ENCODE measurements around the gene DGKQ. TPM values are rescaled to one million over a fixed set of nuclear protein-coding genes. Genes with fewer than 3 reads are reported as not detected.

The DGKQ gene, protein sequence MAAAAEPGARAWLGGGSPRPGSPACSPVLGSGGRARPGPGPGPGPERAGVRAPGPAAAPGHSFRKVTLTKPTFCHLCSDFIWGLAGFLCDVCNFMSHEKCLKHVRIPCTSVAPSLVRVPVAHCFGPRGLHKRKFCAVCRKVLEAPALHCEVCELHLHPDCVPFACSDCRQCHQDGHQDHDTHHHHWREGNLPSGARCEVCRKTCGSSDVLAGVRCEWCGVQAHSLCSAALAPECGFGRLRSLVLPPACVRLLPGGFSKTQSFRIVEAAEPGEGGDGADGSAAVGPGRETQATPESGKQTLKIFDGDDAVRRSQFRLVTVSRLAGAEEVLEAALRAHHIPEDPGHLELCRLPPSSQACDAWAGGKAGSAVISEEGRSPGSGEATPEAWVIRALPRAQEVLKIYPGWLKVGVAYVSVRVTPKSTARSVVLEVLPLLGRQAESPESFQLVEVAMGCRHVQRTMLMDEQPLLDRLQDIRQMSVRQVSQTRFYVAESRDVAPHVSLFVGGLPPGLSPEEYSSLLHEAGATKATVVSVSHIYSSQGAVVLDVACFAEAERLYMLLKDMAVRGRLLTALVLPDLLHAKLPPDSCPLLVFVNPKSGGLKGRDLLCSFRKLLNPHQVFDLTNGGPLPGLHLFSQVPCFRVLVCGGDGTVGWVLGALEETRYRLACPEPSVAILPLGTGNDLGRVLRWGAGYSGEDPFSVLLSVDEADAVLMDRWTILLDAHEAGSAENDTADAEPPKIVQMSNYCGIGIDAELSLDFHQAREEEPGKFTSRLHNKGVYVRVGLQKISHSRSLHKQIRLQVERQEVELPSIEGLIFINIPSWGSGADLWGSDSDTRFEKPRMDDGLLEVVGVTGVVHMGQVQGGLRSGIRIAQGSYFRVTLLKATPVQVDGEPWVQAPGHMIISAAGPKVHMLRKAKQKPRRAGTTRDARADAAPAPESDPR
- 10 to 100 TPM in 1 of 2 donors, 1 to 10 TPM in 1; 8.8 to 12.0 TPM for total RNA-seq

DNA sequence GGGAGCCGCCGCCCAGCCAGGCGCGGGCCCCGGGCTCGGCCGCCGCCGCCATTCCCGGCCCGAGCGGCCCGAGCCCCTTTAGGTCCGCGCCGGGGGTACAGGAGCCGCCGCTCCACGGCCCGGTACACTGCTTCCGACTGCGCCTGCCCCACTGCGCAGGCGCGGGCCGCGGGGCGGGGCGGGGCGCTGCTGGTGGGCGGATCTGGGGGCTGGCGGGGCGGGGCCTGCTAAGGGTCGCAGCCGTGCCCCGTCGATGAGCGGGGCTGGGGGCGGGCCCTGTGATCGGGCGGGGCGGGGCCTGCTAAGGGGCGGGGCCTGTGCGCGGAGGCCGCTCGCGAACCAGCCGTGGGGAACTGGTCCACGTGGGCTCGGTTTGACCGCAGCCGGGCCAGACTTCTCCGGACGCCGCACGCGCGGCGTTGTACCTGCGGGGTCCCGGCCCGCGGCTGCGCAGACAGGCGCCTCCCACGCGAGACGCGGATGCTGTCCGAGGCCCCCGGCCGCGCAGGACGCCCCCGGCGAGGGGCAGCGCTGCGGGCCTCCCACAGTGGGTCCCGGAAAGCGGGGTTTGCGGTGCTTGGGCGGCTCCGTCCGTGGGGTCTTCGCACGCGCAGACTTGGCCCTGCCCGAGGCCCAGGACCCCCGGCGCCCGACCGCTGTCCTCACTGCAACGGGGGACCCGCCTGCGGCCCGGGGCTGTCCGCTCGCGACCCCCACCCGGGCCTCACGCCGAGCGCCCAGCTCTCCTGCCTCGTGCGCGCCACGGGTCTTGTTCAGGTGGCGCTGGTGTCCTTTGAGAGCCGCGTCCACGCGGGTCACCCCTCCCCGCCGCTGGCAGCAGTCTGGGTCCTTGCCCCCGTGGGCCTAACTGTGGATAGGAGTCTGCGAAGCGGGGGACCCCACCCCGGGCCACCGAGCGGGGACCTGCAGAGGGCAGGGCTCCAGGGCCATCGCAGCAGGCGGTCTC is at the start of gene DGKQ:
Gene DGKQ (minus strand): TSS at position 139 of the 967 bp plus-strand sequence. CDS start 87 bp downstream, at position 52.
- Mint-ChIP-seq H3K4me1 (ENCODE audit: low read depth) (peaks cover 4% of the 10 kb centered on the region), H3K27ac (no peak within 1 kb of the TSS)
- ATAC-seq (replicated peaks in 1 of 2): peak; percentile 91 to 94

DNA sequence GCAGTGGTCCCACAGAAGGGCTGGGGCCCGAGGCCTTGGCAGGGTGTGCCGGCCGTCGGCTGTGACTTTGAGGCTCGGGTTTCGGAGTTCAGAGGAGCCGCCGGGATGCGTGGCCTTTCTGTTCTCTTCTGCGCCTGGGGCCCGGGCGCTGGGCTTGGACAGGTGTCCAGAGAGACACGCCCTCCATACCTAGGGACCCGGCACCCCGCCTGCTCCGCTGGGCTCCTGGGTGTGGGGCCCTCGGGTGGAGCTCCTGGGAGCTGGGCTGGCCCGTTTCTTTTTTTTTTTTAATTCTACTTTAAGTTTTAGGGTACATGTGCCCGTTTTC is 49.3 kb upstream of the DGKQ start:
- Mint-ChIP-seq H3K9me3 (no peaks in the 10 kb centered on the region), H3K36me3 (ENCODE audit: insufficient read depth in 2 of 2) (peaks cover 2 to 3% of the 10 kb centered on the region in 2 donors), H3K27me3 (ENCODE audit: low read depth) (no peaks in the 10 kb centered on the region), H3K4me1 (ENCODE audit: low read depth) (no peaks in the 10 kb centered on the region), H3K27ac (no peak overlapping the region), H3K4me3 (no peak overlapping the region)
- ATAC-seq (replicated peaks in 1 of 2) (no peak), DNase-seq (no peak)

More for the DNA sequence above, at the start of gene DGKQ:
- peak; percentile 83 to 89 for DNase-seq
- H3K36me3 Mint-ChIP-seq (ENCODE audit: insufficient read depth in 2 of 2): no peaks in the 10 kb centered on the region
- no peaks in the 10 kb centered on the region for H3K9me3 Mint-ChIP-seq
- peak within 1 kb of the TSS; percentile 66 to 67 for H3K4me3 Mint-ChIP-seq
- H3K27me3 Mint-ChIP-seq (ENCODE audit: low read depth): no peaks in the 10 kb centered on the region

DNA sequence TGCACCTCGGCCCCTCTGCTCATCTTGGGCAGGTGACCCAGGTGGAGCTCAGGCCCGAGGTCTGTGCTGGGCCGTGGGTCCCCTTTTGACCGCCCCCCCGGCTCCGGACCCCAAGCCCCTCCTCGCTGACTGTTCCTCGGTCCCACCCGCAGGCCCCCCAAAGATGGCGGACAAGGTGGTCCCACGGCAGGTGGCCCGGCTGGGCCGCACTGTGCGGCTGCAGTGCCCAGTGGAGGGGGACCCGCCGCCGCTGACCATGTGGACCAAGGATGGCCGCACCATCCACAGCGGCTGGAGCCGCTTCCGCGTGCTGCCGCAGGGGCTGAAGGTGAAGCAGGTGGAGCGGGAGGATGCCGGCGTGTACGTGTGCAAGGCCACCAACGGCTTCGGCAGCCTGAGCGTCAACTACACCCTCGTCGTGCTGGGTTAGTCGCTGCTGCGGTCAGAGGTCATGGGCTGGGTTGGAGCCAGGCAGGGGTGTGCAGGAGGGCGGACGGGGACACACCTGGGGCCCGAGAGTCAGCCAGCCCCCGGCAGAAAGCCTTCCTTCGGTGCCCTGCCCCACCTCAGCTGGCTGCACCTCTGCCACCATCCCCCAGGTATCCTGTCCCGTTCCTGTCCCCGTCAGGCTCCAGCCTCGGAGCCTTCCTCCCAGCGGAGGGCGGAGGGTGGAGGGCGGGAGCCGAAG is 48.8 kb upstream of the DGKQ start:
- H3K9me3 Mint-ChIP-seq: no peaks in the 10 kb centered on the region
- ATAC-seq (replicated peaks in 1 of 2) (no peak), DNase-seq (no peak)
- H3K27me3 Mint-ChIP-seq (ENCODE audit: low read depth): no peaks in the 10 kb centered on the region
- H3K36me3 Mint-ChIP-seq (ENCODE audit: insufficient read depth in 2 of 2): peaks cover 2 to 3% of the 10 kb centered on the region in 2 donors
- no peak overlapping the region for H3K4me3 Mint-ChIP-seq
- no peak overlapping the region for H3K27ac Mint-ChIP-seq
- H3K4me1 Mint-ChIP-seq (ENCODE audit: low read depth): no peaks in the 10 kb centered on the region

DNA sequence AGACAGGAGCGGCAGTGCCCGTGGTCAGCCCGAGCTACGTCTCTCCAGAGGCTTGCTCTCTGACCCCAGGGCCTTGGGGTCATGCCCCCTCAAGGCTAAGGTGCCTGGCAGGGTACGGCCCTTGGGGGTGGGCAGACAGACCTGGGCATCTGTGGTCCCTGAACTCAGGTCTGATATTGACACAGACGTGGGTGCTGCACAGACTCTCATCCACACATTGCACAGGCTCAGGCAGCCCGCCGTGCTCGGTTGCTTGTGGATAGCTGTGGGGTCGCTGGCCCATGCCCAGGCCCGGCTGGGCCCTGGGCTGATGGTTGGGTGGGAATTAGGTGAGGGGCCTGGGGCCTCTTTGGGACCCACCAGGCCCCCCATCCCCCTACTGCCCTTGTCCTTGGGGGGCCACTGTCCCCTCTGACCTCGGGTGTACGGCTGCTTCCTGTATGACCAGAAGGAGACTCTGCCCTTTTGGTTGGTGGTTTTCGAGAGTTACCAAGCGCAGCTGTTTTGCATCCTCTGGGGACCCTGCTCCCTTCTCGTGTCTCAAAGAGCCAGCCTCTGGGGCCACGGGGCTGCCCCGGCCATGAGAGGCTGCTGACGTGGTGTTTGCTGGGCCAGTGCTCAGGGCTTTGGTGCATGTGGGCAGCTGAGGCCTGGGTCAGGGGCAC is 48.1 kb upstream of the DGKQ start:
- Mint-ChIP-seq H3K9me3 (no peaks in the 10 kb centered on the region), H3K4me3 (no peak overlapping the region), H3K27ac (no peak overlapping the region), H3K27me3 (ENCODE audit: low read depth) (no peaks in the 10 kb centered on the region), H3K4me1 (ENCODE audit: low read depth) (no peaks in the 10 kb centered on the region), H3K36me3 (ENCODE audit: insufficient read depth in 2 of 2) (peaks cover 2 to 3% of the 10 kb centered on the region in 2 donors)
- ATAC-seq (replicated peaks in 1 of 2) (no peak), DNase-seq (no peak)

DNA sequence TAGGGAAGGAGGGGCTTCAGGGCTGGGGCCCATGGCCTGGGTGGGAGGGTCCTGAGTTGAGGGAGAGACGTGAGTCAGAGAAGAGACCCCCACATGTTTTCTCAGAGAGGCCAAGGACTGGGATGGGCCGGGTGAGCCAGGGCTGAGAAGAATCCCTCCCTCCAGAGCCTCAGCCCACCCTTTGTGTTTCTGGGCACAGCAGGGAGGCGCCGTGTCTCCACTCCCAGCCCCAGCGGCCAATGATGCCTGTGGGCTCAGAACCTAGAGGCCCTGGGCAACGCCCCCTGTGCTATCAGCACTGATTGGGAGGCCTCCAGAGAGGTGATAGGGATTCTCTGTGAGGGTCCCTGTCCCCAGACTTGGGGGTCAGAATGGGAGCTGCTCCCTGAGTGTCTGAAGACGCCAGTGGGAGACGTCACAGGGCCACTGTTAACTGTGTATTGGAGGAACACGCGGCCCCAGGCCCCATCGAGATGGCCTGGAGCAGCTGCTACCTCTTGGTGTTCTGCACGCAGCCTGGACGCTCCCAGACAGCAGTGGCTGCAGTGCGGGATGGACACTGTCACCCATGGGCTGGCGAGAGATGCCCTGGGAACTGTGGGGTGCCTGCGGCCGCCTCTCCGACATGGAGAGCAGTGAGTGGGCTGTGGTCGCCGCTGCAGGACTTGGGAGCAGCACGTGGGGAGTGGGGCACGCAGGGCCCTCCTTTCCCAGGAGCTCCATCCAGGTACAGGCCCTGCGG is 46.5 kb upstream of the DGKQ start:
- no peaks in the 10 kb centered on the region for H3K27me3 Mint-ChIP-seq (ENCODE audit: low read depth)
- no peak overlapping the region for H3K27ac Mint-ChIP-seq
- H3K9me3 Mint-ChIP-seq: no peaks in the 10 kb centered on the region
- no peak overlapping the region for H3K4me3 Mint-ChIP-seq
- no peak for DNase-seq
- peaks cover 0 to 2% of the 10 kb centered on the region in 2 donors for H3K36me3 Mint-ChIP-seq (ENCODE audit: insufficient read depth in 2 of 2)
- ATAC-seq (replicated peaks in 1 of 2): no peak
- no peaks in the 10 kb centered on the region for H3K4me1 Mint-ChIP-seq (ENCODE audit: low read depth)

DNA sequence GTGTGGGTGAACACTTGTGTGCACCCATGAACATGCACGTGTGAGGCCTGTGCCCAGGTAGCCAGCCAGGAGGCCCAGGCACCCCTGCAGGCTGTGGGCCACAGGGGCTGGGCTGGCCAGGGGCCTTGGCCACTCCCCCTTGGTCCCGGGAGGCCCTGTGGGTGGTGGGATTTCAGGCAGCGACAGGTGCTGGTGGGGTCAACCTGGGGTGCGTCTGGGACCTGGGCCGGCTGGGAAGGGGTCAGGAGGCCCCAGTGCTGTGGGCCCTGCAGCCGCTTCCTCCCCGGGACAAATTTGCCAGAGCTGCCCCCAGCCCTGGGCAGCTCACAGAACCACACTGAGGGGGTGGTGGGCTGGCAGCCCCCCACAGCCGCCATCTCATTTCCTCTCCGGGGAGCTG is 46.0 kb upstream of the DGKQ start:
- no peaks in the 10 kb centered on the region for H3K27me3 Mint-ChIP-seq (ENCODE audit: low read depth)
- ATAC-seq (replicated peaks in 1 of 2) (no peak), DNase-seq (no peak)
- H3K4me1 Mint-ChIP-seq (ENCODE audit: low read depth): no peaks in the 10 kb centered on the region
- H3K9me3 Mint-ChIP-seq: no peaks in the 10 kb centered on the region
- no peak overlapping the region for H3K4me3 Mint-ChIP-seq
- no peak overlapping the region for H3K27ac Mint-ChIP-seq
- peaks cover 0 to 2% of the 10 kb centered on the region in 2 donors for H3K36me3 Mint-ChIP-seq (ENCODE audit: insufficient read depth in 2 of 2)

DNA sequence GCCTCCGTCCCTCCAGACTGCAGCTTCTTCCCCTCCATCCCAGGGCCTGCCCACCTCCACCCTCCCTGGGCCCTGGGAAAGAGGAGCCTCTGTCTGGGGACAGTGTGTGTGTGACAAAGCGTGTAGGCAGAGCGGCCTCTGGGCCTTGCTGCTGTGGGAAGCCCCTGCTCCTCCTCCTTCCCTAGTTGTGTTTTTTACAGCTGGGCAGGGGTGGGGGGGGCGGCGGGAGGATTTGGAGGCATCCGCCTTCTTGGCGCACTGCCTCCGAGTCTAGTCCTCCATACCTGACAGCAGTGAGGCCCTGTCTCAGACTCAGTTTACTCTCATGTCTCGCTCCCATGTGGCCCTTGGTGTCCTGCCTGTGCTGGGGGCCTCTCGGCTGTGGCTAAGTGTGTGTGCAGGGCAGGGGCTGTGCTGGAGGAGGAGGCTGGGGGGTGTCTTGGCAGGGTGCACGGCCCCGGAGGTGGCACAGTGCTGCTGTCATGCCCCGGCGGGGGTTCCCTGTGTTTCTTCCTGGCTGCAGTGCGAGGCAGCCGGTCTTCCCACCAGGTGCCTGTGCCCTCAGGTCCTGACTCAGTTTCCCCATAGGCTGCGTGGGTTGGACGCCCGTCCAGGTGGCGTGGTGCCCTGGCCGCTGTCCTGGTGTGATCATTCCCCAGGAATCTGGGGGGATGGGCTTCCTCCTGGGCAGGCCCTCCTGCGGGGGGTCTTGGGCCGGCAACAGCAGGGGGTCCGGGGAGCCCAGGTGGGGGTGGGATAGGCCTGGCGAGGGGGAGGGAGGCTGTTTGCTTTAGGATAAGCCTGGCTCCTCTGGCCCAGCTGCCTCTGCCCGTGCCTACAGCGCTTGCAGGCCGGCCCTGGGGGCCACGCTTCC is 45.0 kb upstream of the DGKQ start:
- Mint-ChIP-seq H3K9me3 (no peaks in the 10 kb centered on the region), H3K36me3 (ENCODE audit: insufficient read depth in 2 of 2) (no peaks in the 10 kb centered on the region), H3K27ac (no peak overlapping the region), H3K4me1 (ENCODE audit: low read depth) (no peaks in the 10 kb centered on the region), H3K4me3 (no peak overlapping the region), H3K27me3 (ENCODE audit: low read depth) (no peaks in the 10 kb centered on the region)
- ATAC-seq (replicated peaks in 1 of 2) (no peak), DNase-seq (no peak)

DNA sequence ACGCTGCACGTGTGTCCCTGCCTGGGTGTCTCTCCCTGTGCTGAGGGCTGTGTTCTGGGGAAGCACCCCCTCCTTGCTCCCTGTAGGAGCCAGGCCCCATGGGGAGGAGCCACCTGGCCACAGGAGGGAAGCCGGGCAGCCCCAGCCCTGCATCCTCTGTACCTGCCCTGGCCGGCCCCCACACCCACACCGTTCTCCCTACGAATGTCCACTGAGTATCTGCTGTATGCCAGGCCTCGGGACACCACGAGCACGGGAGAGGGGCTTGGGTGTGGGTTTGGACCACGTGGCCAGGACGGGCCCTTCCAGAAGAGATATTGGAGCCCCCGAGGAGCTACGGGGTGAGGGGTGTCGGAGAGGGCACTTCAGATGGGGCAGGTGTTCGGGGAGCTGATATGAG is 44.3 kb upstream of the DGKQ start:
- H3K4me1 Mint-ChIP-seq (ENCODE audit: low read depth): no peaks in the 10 kb centered on the region
- H3K27me3 Mint-ChIP-seq (ENCODE audit: low read depth): no peaks in the 10 kb centered on the region
- no peak for DNase-seq
- no peaks in the 10 kb centered on the region for H3K36me3 Mint-ChIP-seq (ENCODE audit: insufficient read depth in 2 of 2)
- no peaks in the 10 kb centered on the region for H3K9me3 Mint-ChIP-seq
- H3K27ac Mint-ChIP-seq: no peak overlapping the region
- ATAC-seq (replicated peaks in 1 of 2): no peak
- no peak overlapping the region for H3K4me3 Mint-ChIP-seq

DNA sequence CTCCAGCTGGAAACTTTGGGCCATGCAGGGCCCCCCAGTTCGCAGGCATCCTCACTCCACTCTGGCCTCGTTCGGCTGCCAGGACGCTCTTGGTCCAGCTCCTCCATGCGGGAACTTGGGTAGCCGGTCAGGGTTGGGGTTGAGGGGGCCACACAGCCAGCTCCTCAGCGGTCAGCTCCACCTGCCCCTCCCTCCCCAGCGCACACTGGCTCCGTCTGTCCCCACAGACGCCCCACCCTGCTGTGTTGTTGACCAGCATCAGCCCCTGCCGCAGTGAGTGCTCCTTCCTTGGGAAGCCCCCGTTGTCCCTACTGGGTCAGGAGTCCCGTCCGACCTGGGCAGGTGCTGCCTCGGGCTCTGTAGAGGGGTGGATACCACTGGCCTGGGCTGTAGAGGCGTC is 43.8 kb upstream of the DGKQ start:
- no peaks in the 10 kb centered on the region for H3K36me3 Mint-ChIP-seq (ENCODE audit: insufficient read depth in 2 of 2)
- no peak overlapping the region for H3K27ac Mint-ChIP-seq
- DNase-seq: no peak
- no peak overlapping the region for H3K4me3 Mint-ChIP-seq
- no peaks in the 10 kb centered on the region for H3K27me3 Mint-ChIP-seq (ENCODE audit: low read depth)
- no peaks in the 10 kb centered on the region for H3K4me1 Mint-ChIP-seq (ENCODE audit: low read depth)
- no peak for ATAC-seq (replicated peaks in 1 of 2)
- H3K9me3 Mint-ChIP-seq: no peaks in the 10 kb centered on the region

DNA sequence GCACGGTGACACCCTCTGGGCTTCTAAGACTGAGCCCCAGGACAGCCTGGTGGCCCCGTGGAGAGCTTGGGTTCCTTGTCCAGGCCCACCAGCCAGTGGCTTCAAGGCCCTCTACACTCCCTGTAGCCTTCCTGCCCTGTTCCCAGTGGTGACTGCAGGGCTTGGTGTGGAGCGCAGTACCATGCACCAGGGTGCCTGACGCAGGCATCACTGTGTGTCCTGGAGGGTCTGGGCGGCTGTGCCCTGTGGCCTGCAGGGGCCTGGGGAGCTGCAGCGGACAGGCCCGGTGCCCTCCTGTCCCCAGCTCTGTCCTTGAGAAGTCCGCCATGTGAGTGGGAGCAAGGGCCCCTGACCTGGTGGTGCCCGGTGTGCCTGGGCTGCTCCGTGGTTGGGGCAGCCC is 42.4 kb upstream of the DGKQ start:
- DNase-seq (no peak), ATAC-seq (replicated peaks in 1 of 2) (no peak)
- no peaks in the 10 kb centered on the region for H3K36me3 Mint-ChIP-seq (ENCODE audit: insufficient read depth in 2 of 2)
- peaks cover under 1% of the 10 kb centered on the region for H3K4me1 Mint-ChIP-seq (ENCODE audit: low read depth)
- H3K4me3 Mint-ChIP-seq: no peak overlapping the region
- H3K9me3 Mint-ChIP-seq: no peaks in the 10 kb centered on the region
- no peak overlapping the region for H3K27ac Mint-ChIP-seq
- H3K27me3 Mint-ChIP-seq (ENCODE audit: low read depth): no peaks in the 10 kb centered on the region

DNA sequence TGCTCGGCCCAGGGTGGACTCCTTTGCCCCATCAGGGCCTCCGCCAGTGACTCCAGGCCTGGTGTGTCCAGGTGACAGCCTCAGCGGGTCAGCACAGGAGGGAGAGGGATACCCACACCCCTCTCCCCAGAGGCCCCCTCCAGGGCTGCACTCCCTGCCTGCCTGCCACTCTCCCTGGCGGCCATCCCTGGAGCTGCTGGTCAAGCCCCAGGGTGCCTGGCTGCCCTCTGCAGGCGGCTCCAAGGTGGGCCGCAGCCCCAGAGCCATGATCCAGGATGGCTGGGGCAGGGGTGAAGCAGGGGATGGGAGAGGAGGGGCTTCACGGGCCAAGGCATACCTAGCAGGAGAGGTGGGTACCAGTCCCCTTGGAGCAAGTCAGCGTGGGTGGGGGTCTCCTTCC is 41.8 kb upstream of the DGKQ start:
- H3K27me3 Mint-ChIP-seq (ENCODE audit: low read depth): no peaks in the 10 kb centered on the region
- no peak for DNase-seq
- H3K9me3 Mint-ChIP-seq: no peaks in the 10 kb centered on the region
- H3K4me1 Mint-ChIP-seq (ENCODE audit: low read depth): peaks cover 6% of the 10 kb centered on the region
- no peak overlapping the region for H3K27ac Mint-ChIP-seq
- no peak for ATAC-seq (replicated peaks in 1 of 2)
- H3K4me3 Mint-ChIP-seq: no peak overlapping the region
- no peaks in the 10 kb centered on the region for H3K36me3 Mint-ChIP-seq (ENCODE audit: insufficient read depth in 2 of 2)
